Stomach smooth muscle (tissue), 2 donors: ENCODE measurements around the gene PALD1.
A peak's percentile ranks its signal among the peaks of the same experiment; 100 is the strongest.

Experiments
- H3K27ac ChIP-seq: one replicate; pipeline ENCODE4 v1.7.0; 2013; ENCODE audit warnings: mild to moderate bottlenecking, low read length, inconsistent platforms
- H3K27me3 ChIP-seq, 2 donors: one replicate each; pipeline ENCODE4 v1.7.0; 2013; ENCODE audit warnings: low read length in 2 of 2; ENCODE audit not compliant: insufficient read depth in 2 of 2, control insufficient read depth in 1 of 2
- H3K36me3 ChIP-seq, 2 donors: one replicate each; pipeline ENCODE4 v1.7.0; 2013; ENCODE audit warnings: low read length in 2 of 2; ENCODE audit not compliant: control insufficient read depth in 2 of 2, insufficient read depth in 2 of 2
- H3K4me1 ChIP-seq: one replicate; pipeline ENCODE4 v1.7.0; 2013; ENCODE audit warnings: low read length; ENCODE audit not compliant: control insufficient read depth, insufficient read depth
- H3K4me3 ChIP-seq, 2 donors: one replicate each; pipeline ENCODE4 v1.7.0; 2013; ENCODE audit warnings: low read length in 2 of 2
- H3K9ac ChIP-seq, 2 donors: one replicate each; pipeline ENCODE4 v1.7.0; 2013; ENCODE audit warnings: low read length in 2 of 2, mild to moderate bottlenecking in 1 of 2
- H3K9me3 ChIP-seq, 2 donors: one replicate each; pipeline ENCODE4 v1.7.0; 2013; ENCODE audit warnings: low read length in 2 of 2; ENCODE audit not compliant: control insufficient read depth in 2 of 2
- donor health status: healthy.
- donor health status: Pancreatic carcinoma.

PALD1 gene

DNA sequence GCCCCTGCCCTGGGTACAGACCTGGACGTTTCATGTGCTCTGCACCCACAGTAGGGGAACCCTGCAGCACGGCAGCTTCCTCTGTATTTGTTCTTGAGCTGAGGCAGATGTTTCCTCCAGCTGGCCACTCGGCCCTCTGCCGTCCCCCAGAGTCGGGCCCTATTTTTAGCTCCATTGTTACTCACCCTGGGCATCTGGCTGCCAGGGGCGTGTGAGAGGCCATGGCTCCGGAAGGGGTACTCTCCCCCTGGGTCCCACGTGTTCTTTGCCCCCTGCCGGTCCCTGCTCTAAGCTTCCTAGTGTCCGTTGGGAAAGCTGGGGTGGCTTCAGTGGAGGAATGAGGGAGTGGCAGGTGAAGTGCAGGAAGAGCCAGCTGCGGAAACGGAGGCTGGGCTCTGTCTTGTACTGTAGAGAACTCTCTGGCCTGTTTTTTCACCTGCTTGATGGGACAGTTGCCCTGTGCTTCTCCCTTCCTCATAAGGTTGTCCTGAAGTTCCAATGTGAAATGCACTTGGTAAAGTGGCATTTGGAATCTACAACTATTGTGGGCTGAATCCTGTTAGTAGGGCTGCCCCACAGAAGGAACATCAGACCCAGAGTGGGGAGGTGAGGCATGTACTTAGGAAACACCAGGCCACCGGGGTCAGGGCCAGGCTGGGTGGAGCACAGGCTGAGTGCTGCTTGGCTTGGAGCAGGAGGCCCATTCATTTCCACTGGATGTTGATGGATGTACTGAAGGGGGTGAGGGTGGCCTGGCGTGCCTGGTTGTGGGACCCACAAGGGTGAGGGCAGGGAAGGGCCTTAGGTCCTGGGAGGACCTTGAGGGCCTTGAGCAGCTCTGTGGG, 30.6 kb downstream of the PALD1 start:
- H3K27me3 ChIP-seq = no peaks in the 10 kb centered on the region
- H3K4me1 ChIP-seq = peaks cover 61% of the 10 kb centered on the region
- H3K27ac ChIP-seq = peak overlapping the region; percentile 81
- no peaks in the 10 kb centered on the region for H3K36me3 ChIP-seq
- no peaks in the 10 kb centered on the region for H3K9me3 ChIP-seq
- H3K9ac ChIP-seq = peak overlapping the region; percentile 29 to 35
- H3K4me3 ChIP-seq = peak overlapping the region; percentile 48 to 61

DNA sequence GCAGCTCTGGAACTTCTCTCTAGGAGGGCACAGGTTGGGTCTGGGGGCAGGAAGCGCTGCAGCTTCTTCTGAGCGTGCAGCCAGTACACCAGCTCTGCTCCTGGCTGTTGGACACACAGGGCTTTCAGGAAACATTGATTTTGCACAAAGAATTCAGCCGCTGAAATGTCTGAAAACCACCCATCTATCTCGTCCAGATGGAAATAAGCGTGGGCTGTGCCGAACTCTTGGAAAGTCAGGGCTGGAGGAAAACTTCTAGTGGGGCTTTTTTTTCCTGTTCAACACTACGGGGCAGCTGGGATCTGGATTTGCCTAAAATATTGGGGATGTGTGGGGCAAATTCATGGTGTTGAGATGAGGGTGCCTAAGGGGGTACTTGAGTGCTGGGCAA, 31.2 kb downstream of the PALD1 start:
- peak overlapping the region in 1 of 2 donors; percentile 42 for H3K9ac ChIP-seq
- H3K36me3 ChIP-seq = no peaks in the 10 kb centered on the region
- no peaks in the 10 kb centered on the region for H3K27me3 ChIP-seq
- peak overlapping the region; percentile 81 for H3K27ac ChIP-seq
- H3K4me3 ChIP-seq = peak overlapping the region; percentile 10 to 61
- peaks cover 67% of the 10 kb centered on the region for H3K4me1 ChIP-seq
- H3K9me3 ChIP-seq = no peaks in the 10 kb centered on the region

DNA sequence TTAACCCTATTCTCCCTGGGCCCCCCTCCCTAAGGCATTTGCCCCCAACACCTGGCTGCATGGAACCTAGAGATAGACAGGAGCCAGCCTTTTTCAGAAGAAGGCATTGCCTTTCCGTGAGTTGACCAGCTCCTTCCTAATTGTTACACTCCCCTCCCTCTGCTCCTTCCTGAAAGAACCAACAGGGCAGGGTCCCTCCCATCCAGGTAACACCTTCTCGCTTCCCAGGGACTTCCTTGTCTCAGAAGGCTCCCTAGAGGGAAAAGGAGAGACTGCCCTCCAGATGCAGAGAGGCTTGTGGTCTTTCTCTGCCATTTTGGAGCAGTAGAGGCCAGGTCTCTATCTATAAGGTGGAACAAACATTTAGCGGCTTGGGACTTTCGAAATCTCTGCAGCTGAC, 31.9 kb downstream of the PALD1 start:
- peak overlapping the region in 1 of 2 donors; percentile 29 for H3K9ac ChIP-seq
- H3K36me3 ChIP-seq = no peaks in the 10 kb centered on the region
- H3K4me3 ChIP-seq = peak overlapping the region; percentile 3 to 15
- peaks cover 74% of the 10 kb centered on the region for H3K4me1 ChIP-seq
- H3K9me3 ChIP-seq = no peaks in the 10 kb centered on the region
- peak overlapping the region; percentile 81 for H3K27ac ChIP-seq
- H3K27me3 ChIP-seq = no peaks in the 10 kb centered on the region

GRCh38 chr10:70510904-70511303, 32.3 kb downstream of the PALD1 start:
- Histone ChIP-seq H3K27ac (peak overlapping the region; percentile 81), H3K9ac (no peak overlapping the region), H3K4me1 (peaks cover 75% of the 10 kb centered on the region), H3K9me3 (no peaks in the 10 kb centered on the region), H3K27me3 (no peaks in the 10 kb centered on the region), H3K4me3 (peak overlapping the region; percentile 8 to 40), H3K36me3 (no peaks in the 10 kb centered on the region)

- peak overlapping the region; percentile 69 for H3K27ac ChIP-seq
Observed at GRCh38 chr10:70512149-70512639, 33.6 kb downstream of the PALD1 start.

DNA sequence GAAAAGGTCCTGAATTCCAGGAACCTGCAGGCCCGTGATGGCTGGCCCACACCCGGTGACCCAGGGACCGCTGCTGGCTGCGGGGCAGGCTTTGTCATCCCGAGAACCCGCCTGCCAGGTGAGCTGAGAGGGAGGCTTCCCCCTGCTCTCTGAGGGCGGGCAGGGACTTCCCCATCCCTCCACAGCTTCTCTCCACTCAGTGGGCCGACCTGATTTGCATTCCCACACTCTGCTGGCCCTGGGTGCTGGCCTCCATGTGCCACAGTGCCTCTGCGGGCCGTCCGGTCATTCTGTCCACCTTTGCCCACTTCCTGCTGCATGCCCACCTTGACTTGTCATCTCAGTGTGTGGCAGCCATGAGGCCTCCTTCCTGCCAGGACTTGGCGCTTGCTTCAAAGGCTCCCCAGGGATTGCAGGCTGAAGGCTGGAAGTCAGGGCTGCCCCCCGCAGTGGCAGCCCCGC, 35.3 kb downstream of the PALD1 start:
- Histone ChIP-seq H3K9me3 (no peaks in the 10 kb centered on the region), H3K4me1 (peaks cover 58% of the 10 kb centered on the region), H3K36me3 (no peaks in the 10 kb centered on the region), H3K4me3 (no peak overlapping the region), H3K27me3 (no peaks in the 10 kb centered on the region), H3K9ac (no peak overlapping the region), H3K27ac (no peak overlapping the region)

More at GRCh38 chr10:70512149-70512639, 33.6 kb downstream of the PALD1 start:
- no peaks in the 10 kb centered on the region for H3K27me3 ChIP-seq
- H3K36me3 ChIP-seq = no peaks in the 10 kb centered on the region
- no peak overlapping the region for H3K9ac ChIP-seq
- no peaks in the 10 kb centered on the region for H3K9me3 ChIP-seq
- H3K4me3 ChIP-seq = no peak overlapping the region
- H3K4me1 ChIP-seq = peaks cover 75% of the 10 kb centered on the region

DNA sequence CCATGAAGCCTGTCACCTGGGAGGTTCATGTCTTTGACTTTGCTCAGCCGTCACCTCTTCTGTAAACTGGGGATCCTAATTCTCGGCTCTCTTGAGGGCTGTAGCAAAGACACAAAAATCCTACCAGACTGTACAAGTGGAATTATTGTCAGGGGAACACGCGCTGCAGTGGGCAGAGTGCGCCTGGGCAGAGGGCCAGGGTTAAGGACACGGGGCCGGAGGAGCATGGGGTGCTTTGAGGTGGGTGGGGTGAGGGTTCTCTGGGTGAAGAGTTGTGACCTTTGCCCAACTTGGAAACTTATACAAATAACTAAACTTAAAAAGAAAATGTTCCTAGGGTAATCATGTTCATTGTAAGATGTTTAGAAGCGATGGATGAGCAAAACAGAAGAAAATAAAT, 36.0 kb downstream of the PALD1 start:
- Histone ChIP-seq H3K36me3 (no peaks in the 10 kb centered on the region), H3K4me1 (peaks cover 51% of the 10 kb centered on the region), H3K27me3 (no peaks in the 10 kb centered on the region), H3K9me3 (no peaks in the 10 kb centered on the region), H3K9ac (no peak overlapping the region), H3K4me3 (no peak overlapping the region), H3K27ac (peak overlapping the region; percentile 24)

GRCh38 chr10:70515035-70515667, 36.6 kb downstream of the PALD1 start:
- no peaks in the 10 kb centered on the region for H3K27me3 ChIP-seq
- peak overlapping the region; percentile 24 for H3K27ac ChIP-seq
- no peaks in the 10 kb centered on the region for H3K9me3 ChIP-seq
- H3K36me3 ChIP-seq = no peaks in the 10 kb centered on the region
- H3K4me3 ChIP-seq = no peak overlapping the region
- H3K9ac ChIP-seq = no peak overlapping the region
- peaks cover 46% of the 10 kb centered on the region for H3K4me1 ChIP-seq

- H3K27me3 ChIP-seq = no peaks in the 10 kb centered on the region
- no peaks in the 10 kb centered on the region for H3K36me3 ChIP-seq
- no peak overlapping the region for H3K27ac ChIP-seq
- H3K9ac ChIP-seq = no peak overlapping the region
- H3K9me3 ChIP-seq = no peaks in the 10 kb centered on the region
- H3K4me3 ChIP-seq = no peak overlapping the region
- peaks cover 35% of the 10 kb centered on the region for H3K4me1 ChIP-seq
Observed at GRCh38 chr10:70518695-70519094, 40.1 kb downstream of the PALD1 start.

- H3K4me3 ChIP-seq = peak overlapping the region in 1 of 2 donors; percentile 22
- peak overlapping the region; percentile 46 for H3K27ac ChIP-seq
- H3K36me3 ChIP-seq = peaks cover 9 to 11% of the 10 kb centered on the region in 2 donors
- no peaks in the 10 kb centered on the region for H3K27me3 ChIP-seq
- H3K9me3 ChIP-seq = no peaks in the 10 kb centered on the region
- peaks cover 22% of the 10 kb centered on the region for H3K4me1 ChIP-seq
- no peak overlapping the region for H3K9ac ChIP-seq
Observed at GRCh38 chr10:70523057-70523456, 44.5 kb downstream of the PALD1 start.
